ENCODE measurements around the gene TICRR.

Gene TICRR

DNA sequence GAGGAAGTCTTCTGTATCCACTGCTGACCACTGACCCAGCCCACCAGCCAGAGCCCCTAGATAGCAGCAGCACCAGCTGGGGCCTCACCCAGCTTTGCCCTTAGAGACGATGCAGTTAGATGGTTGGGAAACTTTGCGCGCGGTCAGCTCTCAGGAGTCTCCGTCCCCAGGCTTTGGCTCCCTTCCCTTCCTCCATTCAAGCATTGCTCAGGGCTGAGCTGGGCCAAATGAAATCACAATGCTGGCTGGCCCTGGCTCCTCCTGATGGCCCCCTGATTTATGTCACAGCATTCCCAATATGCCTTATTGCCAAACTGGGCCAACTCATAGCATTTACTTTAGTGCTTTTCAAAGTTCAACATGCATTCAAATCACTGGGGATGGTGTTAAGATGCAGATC, 44.3 kb upstream of the TICRR start:
- H3K79me2 ChIP-seq: no peaks in the 10 kb centered on the region
- no peak overlapping the region for H2AFZ ChIP-seq
- H3K4me1 ChIP-seq: no peaks in the 10 kb centered on the region
- H3K4me2 ChIP-seq (ENCODE audit: low read length): no peak overlapping the region
- no peaks in the 10 kb centered on the region for H3K9me3 ChIP-seq (ENCODE audit: control insufficient read depth, low read length)
- no peaks in the 10 kb centered on the region for H3K27me3 ChIP-seq (ENCODE audit: control insufficient read depth, insufficient read depth, low read length)
- no peaks in the 10 kb centered on the region for H3K36me3 ChIP-seq (ENCODE audit: control insufficient read depth, insufficient read depth, low read length)
- no peak overlapping the region for H3K27ac ChIP-seq
- H3K4me3 ChIP-seq (ENCODE audit: low read depth, low read length): no peak overlapping the region
- H3K9ac ChIP-seq: no peak overlapping the region
- TF ChIP-seq, protein P1, sequence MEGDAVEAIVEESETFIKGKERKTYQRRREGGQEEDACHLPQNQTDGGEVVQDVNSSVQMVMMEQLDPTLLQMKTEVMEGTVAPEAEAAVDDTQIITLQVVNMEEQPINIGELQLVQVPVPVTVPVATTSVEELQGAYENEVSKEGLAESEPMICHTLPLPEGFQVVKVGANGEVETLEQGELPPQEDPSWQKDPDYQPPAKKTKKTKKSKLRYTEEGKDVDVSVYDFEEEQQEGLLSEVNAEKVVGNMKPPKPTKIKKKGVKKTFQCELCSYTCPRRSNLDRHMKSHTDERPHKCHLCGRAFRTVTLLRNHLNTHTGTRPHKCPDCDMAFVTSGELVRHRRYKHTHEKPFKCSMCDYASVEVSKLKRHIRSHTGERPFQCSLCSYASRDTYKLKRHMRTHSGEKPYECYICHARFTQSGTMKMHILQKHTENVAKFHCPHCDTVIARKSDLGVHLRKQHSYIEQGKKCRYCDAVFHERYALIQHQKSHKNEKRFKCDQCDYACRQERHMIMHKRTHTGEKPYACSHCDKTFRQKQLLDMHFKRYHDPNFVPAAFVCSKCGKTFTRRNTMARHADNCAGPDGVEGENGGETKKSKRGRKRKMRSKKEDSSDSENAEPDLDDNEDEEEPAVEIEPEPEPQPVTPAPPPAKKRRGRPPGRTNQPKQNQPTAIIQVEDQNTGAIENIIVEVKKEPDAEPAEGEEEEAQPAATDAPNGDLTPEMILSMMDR (IDR thresholded peaks at IDR 0.05): no peak

DNA sequence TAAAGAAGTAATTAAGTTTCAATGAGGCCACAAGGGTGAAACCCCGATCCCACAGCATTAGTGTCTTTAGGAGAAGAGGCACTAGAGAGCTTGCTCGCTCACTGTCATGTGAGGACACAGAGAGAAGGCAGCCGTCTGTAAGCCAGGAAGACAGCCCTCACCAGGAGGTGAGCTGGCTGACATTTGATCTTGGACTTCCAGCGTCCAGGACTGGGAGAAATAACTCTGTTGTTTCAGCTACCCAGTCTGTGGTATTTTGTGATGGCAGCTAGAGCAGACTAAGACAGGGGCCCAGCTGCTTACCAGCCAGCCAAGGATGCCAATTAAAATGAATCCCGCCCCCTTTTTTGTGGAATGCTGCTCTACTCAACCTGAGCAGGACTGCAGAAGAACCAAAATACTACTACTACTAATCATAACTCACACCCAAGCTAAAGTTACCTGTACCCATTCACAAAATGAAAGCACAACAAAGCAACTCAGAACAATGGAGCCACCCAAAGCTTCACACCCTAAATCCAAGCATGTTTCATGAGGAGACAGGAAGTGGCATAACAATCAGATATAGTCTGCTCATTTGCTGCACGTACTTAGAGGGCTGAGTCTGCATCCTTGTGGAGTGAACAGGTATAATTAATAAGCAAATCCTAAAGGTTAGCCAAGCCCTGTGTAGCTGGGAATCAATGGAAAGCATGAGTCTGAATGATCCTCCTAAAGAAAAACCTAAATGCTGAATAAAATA, 43.3 kb upstream of the TICRR start:
- no peak overlapping the region for H3K27ac ChIP-seq
- no peaks in the 10 kb centered on the region for H3K4me1 ChIP-seq
- H3K9me3 ChIP-seq (ENCODE audit: control insufficient read depth, low read length): no peaks in the 10 kb centered on the region
- no peaks in the 10 kb centered on the region for H3K27me3 ChIP-seq (ENCODE audit: control insufficient read depth, insufficient read depth, low read length)
- TF ChIP-seq, protein P1 (IDR thresholded peaks at IDR 0.05): no peak
- no peaks in the 10 kb centered on the region for H3K36me3 ChIP-seq (ENCODE audit: control insufficient read depth, insufficient read depth, low read length)
- H2AFZ ChIP-seq: no peak overlapping the region
- H3K9ac ChIP-seq: no peak overlapping the region
- no peaks in the 10 kb centered on the region for H3K79me2 ChIP-seq
- no peak overlapping the region for H3K4me2 ChIP-seq (ENCODE audit: low read length)
- no peak overlapping the region for H3K4me3 ChIP-seq (ENCODE audit: low read depth, low read length)

DNA sequence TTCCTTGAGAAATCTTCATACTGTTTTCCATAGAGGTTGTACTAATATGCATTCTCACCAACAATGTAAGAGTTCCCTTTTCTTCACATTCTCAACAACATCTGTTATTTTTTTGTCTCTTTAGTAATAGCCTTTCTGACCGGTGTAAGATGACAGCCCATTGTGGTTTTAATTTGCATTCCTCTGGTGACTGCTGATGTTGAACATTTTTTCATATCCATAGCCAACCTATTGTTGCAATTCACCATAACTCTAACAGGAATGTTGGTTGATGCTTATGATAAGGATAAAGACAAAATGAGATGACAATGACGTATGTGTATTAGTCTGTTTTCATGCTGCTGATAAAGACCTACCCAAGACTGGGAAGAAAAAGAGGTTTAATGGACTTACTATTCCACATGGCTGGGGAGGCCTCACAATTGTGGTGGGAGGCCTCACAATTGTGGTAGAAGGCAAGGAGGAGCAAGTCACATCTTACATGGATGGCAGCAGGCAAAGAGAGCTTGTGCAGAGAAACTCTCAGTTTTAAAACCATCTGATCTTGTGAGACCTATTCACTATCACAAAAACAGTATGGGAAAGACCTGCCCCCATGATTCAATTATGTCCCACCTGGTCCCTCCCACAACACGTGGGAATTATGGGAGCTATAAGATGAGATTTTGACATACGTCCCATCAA, 41.3 kb upstream of the TICRR start:
- H3K9me3 ChIP-seq (ENCODE audit: control insufficient read depth, low read length): no peaks in the 10 kb centered on the region

DNA sequence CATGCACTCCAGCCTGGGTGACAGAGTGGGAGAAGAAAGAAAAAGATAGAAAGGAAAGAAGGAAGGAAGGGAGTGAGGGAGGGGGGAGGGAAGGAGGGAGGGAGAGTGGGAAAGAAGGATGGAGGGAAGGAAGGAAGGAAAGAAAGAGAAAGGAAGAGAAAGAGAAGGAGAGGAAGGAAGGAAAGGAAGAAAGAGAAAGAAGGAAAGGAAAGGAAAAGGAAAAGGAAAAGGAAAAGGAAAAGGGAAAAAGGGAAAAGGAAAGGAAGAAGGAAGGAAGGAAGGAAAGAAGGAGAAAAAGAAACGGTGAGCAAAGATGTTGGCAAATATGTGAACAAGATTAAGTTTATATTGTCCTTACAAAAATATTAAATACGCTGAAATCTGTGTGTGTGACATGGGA, 36.2 kb upstream of the TICRR start:
- TF ChIP-seq, protein P1 (IDR thresholded peaks at IDR 0.05): no peak
- H3K79me2 ChIP-seq: no peaks in the 10 kb centered on the region

More for the DNA sequence above, 41.3 kb upstream of the TICRR start:
- no peaks in the 10 kb centered on the region for H3K36me3 ChIP-seq (ENCODE audit: control insufficient read depth, insufficient read depth, low read length)
- no peak overlapping the region for H3K4me2 ChIP-seq (ENCODE audit: low read length)
- no peak overlapping the region for H3K9ac ChIP-seq
- H3K27me3 ChIP-seq (ENCODE audit: control insufficient read depth, insufficient read depth, low read length): no peaks in the 10 kb centered on the region
- no peak overlapping the region for H3K27ac ChIP-seq
- H3K4me1 ChIP-seq: no peaks in the 10 kb centered on the region
- TF ChIP-seq, protein P1 (IDR thresholded peaks at IDR 0.05): no peak
- no peak overlapping the region for H2AFZ ChIP-seq
- H3K4me3 ChIP-seq (ENCODE audit: low read depth, low read length): no peak overlapping the region
- H3K79me2 ChIP-seq: no peaks in the 10 kb centered on the region

More for the DNA sequence above, 36.2 kb upstream of the TICRR start:
- Histone ChIP-seq H3K4me3 (ENCODE audit: low read depth, low read length) (no peak overlapping the region), H3K9me3 (ENCODE audit: control insufficient read depth, low read length) (no peaks in the 10 kb centered on the region), H3K4me2 (ENCODE audit: low read length) (no peak overlapping the region), H3K9ac (no peak overlapping the region), H3K27me3 (ENCODE audit: control insufficient read depth, insufficient read depth, low read length) (no peaks in the 10 kb centered on the region), H3K4me1 (no peaks in the 10 kb centered on the region), H3K36me3 (ENCODE audit: control insufficient read depth, insufficient read depth, low read length) (no peaks in the 10 kb centered on the region), H2AFZ (no peak overlapping the region), H3K27ac (no peak overlapping the region)

Data from parathyroid adenoma (tissue), 2 donors.